Caco-2 (cell line): ENCODE results near the gene RALGAPA2. TPM values are rescaled to one million over a fixed set of nuclear protein-coding genes. Genes with fewer than 3 reads are reported as not detected.

Source experiments
- BruUV-seq: library from RNA; stranded (reverse); fragments of 400-500 nt; replicated peaks from 2 replicates; lab custom pipeline; 2021; lab: Mats Ljungman, UMichigan
- CTCF ChIA-PET: fragments of 300-600 bp; sonication (Branson Sonifier 250); formaldehyde crosslinking; loops from one replicate; lab custom pipeline; 2022; ENCODE audit warnings: antibody characterized with exemption; lab: Charles Lee
- POLR2A ChIA-PET: fragments of 300-600 bp; sonication (Branson Sonifier 250); formaldehyde crosslinking; loops from one replicate; lab custom pipeline; 2022; ENCODE audit warnings: antibody characterized with exemption; lab: Charles Lee
- DNase-seq, 2 experiments: peaks; one replicate each; pipeline versions ENCODE4 v3.0.0 to v3.0.0-alpha.2; 2020 to 2022
- H3K27me3 ChIP-seq: replicated peaks from 2 replicates; pipeline ENCODE4 v1.6.0; 2011; ENCODE audit warnings: low read length; ENCODE audit not compliant: control insufficient read depth, insufficient read depth
- H3K36me3 ChIP-seq: 2 replicates; pipeline ENCODE4 v1.5.1; 2011; ENCODE audit warnings: low read length; ENCODE audit not compliant: control insufficient read depth, insufficient read depth
- H3K4me1 ChIP-seq: fragments of 250-450 bp; sonication (Bioruptor Pico); 2 replicates; pipeline ENCODE4 v1.5.1; 2020; ENCODE audit warnings: mild to moderate bottlenecking
- H3K4me3 ChIP-seq: 2 replicates; pipeline ENCODE4 v1.5.1; 2011; ENCODE audit warnings: low read depth, mild to moderate bottlenecking, control low read depth, low read length
- H3K9me3 ChIP-seq: fragments of 250-450 bp; sonication (Bioruptor Pico); 2 replicates; pipeline ENCODE4 v1.5.1; 2020; ENCODE audit warnings: mild to moderate bottlenecking, moderate library complexity
- H3K27ac Mint-ChIP-seq: one replicate; pipeline ENCODE4 v1.8.0; 2022; ENCODE audit warnings: mixed read lengths; ENCODE audit not compliant: unreplicated experiment
- H3K27me3 Mint-ChIP-seq: one replicate; pipeline ENCODE4 v1.8.0; 2022; ENCODE audit warnings: mixed read lengths; ENCODE audit not compliant: insufficient read depth, unreplicated experiment
- H3K36me3 Mint-ChIP-seq: one replicate; pipeline ENCODE4 v1.8.0; 2022; ENCODE audit warnings: mild to moderate bottlenecking, mixed read lengths; ENCODE audit not compliant: insufficient read depth, unreplicated experiment
- H3K4me1 Mint-ChIP-seq: one replicate; pipeline ENCODE4 v1.8.0; 2022; ENCODE audit warnings: low read depth, mixed read lengths; ENCODE audit not compliant: unreplicated experiment
- H3K4me3 Mint-ChIP-seq: one replicate; pipeline ENCODE4 v1.8.0; 2022; ENCODE audit warnings: mild to moderate bottlenecking, moderate library complexity, mixed read lengths; ENCODE audit not compliant: unreplicated experiment
- H3K9me3 Mint-ChIP-seq: one replicate; pipeline ENCODE4 v1.8.0; 2022; ENCODE audit warnings: mixed read lengths; ENCODE audit not compliant: unreplicated experiment
- CTCF ChIP-seq, 2 experiments: fragments of 200-600 bp in 1 of 2; IDR thresholded peaks; 1 replicate in 1 of 2; 2 replicates in 1 of 2; pipeline versions ENCODE4 v1.5.1 to v1.8.0; 2011 to 2022; ENCODE audit warnings: antibody characterized with exemption in 1 of 2, control low read depth in 1 of 2, inconsistent platforms in 1 of 2, low read depth in 1 of 2, low read length in 1 of 2, mild to moderate bottlenecking in 1 of 2, moderate library complexity in 1 of 2; ENCODE audit not compliant: insufficient read depth in 1 of 2, severe bottlenecking in 1 of 2, unreplicated experiment in 1 of 2
- intact Hi-C: fragments of 100-400 bp; cut with micrococcal nuclease; formaldehyde crosslinking; loops from one replicate; pipeline ENCODE4 v1.10.0; 2022; ENCODE audit not compliant: unreplicated experiment
- total RNA-seq: library from RNA; stranded (reverse); gene quantifications from 2 replicates; pipeline ENCODE4 v1.2.3, GENCODE V29; 2022

Gene RALGAPA2
- total RNA-seq, 1 experiment from 2014 or later: 17.3 TPM

- Mint-ChIP-seq H3K4me1 (no peaks in the 10 kb centered on the region), H3K27ac (no peak overlapping the region), H3K9me3 (no peaks in the 10 kb centered on the region), H3K36me3 (no peaks in the 10 kb centered on the region), H3K27me3 (no peaks in the 10 kb centered on the region), H3K4me3 (no peak overlapping the region)
- ChIA-PET POLR2A (no interaction called here), CTCF (interaction anchor here (1.0 kb wide), 1 partner anchor 9 kb away, joined by 4 read pairs; no protein-coding TSS in a partner anchor)
- DNase-seq: peak in 1 of 2 experiments; percentile 40
- Histone ChIP-seq H3K4me1 (no peaks in the 10 kb centered on the region), H3K4me3 (no peak overlapping the region), H3K9me3 (no peaks in the 10 kb centered on the region), H3K27me3 (no peaks in the 10 kb centered on the region), H3K36me3 (no peaks in the 10 kb centered on the region; the same call in 1 of the 2 replicates)
- BruUV-seq: no TSS peak
- peak in 1 of 2 experiments; percentile 62 for TF ChIP-seq CTCF (IDR thresholded peaks at IDR 0.05; ENCODE audit: insufficient read depth in 1 of 2, low read depth in 1 of 2, low read length in 1 of 2, severe bottlenecking in 1 of 2, unreplicated experiment in 1 of 2)
- intact Hi-C loops: loop anchor here (1.0 kb wide), 1 partner anchor 103 kb away; no protein-coding TSS in a partner anchor
These were observed 247.2 kb downstream of the RALGAPA2 start for GRCh38 chr20:20465252-20465651.

GRCh38 chr20:20463933-20464374 is 248.5 kb downstream of the RALGAPA2 start:
- Mint-ChIP-seq H3K27ac (no peak overlapping the region), H3K27me3 (no peaks in the 10 kb centered on the region), H3K4me1 (no peaks in the 10 kb centered on the region), H3K36me3 (no peaks in the 10 kb centered on the region), H3K9me3 (no peaks in the 10 kb centered on the region), H3K4me3 (no peak overlapping the region)
- H3K4me1 ChIP-seq: no peaks in the 10 kb centered on the region
- ChIA-PET POLR2A (no interaction called here), CTCF (no interaction called here)
- no peaks in the 10 kb centered on the region for H3K27me3 ChIP-seq
- H3K36me3 ChIP-seq: no peaks in the 10 kb centered on the region; the same call in 1 of the 2 replicates
- no peak for DNase-seq
- intact Hi-C loops: no loop called here
- no peak overlapping the region for H3K4me3 ChIP-seq
- TF ChIP-seq CTCF (IDR thresholded peaks at IDR 0.05; ENCODE audit: insufficient read depth in 1 of 2, low read depth in 1 of 2, low read length in 1 of 2, severe bottlenecking in 1 of 2, unreplicated experiment in 1 of 2): no peak
- BruUV-seq: no TSS peak
- H3K9me3 ChIP-seq: no peaks in the 10 kb centered on the region

GRCh38 chr20:20462185-20462584 is 250.3 kb downstream of the RALGAPA2 start:
- no peaks in the 10 kb centered on the region for H3K36me3 Mint-ChIP-seq
- DNase-seq: no peak
- Histone ChIP-seq H3K4me1 (no peaks in the 10 kb centered on the region), H3K4me3 (no peak overlapping the region), H3K36me3 (no peaks in the 10 kb centered on the region), H3K27me3 (no peaks in the 10 kb centered on the region), H3K9me3 (no peaks in the 10 kb centered on the region)
- no peaks in the 10 kb centered on the region for H3K4me1 Mint-ChIP-seq
- ChIA-PET POLR2A (no interaction called here), CTCF (no interaction called here)
- no peak for TF ChIP-seq CTCF (IDR thresholded peaks at IDR 0.05; ENCODE audit: insufficient read depth in 1 of 2, low read depth in 1 of 2, low read length in 1 of 2, severe bottlenecking in 1 of 2, unreplicated experiment in 1 of 2)
- no peak overlapping the region for H3K4me3 Mint-ChIP-seq
- BruUV-seq: no TSS peak
- no peak overlapping the region for H3K27ac Mint-ChIP-seq
- no peaks in the 10 kb centered on the region for H3K27me3 Mint-ChIP-seq
- no peaks in the 10 kb centered on the region for H3K9me3 Mint-ChIP-seq
- intact Hi-C loops: no loop called here
